H1 (cell line): ENCODE results near the gene ZBTB4. TPM values are rescaled to one million over a fixed set of nuclear protein-coding genes. Genes with fewer than 3 reads are reported as not detected.

Experiments used
- CTCF ChIA-PET: fragments of 300-600 bp; sonication (Branson Sonifier 250); formaldehyde crosslinking; loops from one replicate; lab custom pipeline; 2021; ENCODE audit not compliant: partially characterized antibody; lab: Charles Lee
- POLR2A ChIA-PET: fragments of 300-600 bp; sonication (Branson Sonifier 250); formaldehyde crosslinking; loops from one replicate; lab custom pipeline; 2021; ENCODE audit warnings: inconsistent platforms; ENCODE audit not compliant: partially characterized antibody; lab: Charles Lee
- DNase-seq, 2 experiments: peaks; one replicate each; pipeline versions ENCODE4 v3.0.0 to v3.0.0-alpha.2; 2010 to 2022; ENCODE audit warnings: low spot score in 2 of 2, low read depth in 1 of 2, mixed read lengths in 1 of 2
- FAIRE-seq: peaks from 2 replicates; lab custom pipeline; 2011; peaks lifted over from hg19 to GRCh38; lab: Jason Lieb, UNC
- H2AFZ ChIP-seq: 2 replicates; pipeline ENCODE4 v1.8.1; 2012; ENCODE audit warnings: low read length, inconsistent platforms
- H2AK5ac ChIP-seq: 2 replicates; pipeline ENCODE4 v1.6.1; 2013; ENCODE audit warnings: low read depth, low read length
- H2BK120ac ChIP-seq: replicated peaks from 2 replicates; pipeline ENCODE3; 2013; ENCODE audit warnings: low read depth, low read length, inconsistent platforms
- H2BK12ac ChIP-seq: 2 replicates; pipeline ENCODE4 v1.6.1; 2013; ENCODE audit warnings: low read depth, low read length
- H2BK15ac ChIP-seq: 2 replicates; pipeline ENCODE4 v1.6.1; 2013; ENCODE audit warnings: low read length
- H2BK20ac ChIP-seq: 2 replicates; pipeline ENCODE4 v1.6.1; 2013; ENCODE audit warnings: low read length
- H2BK5ac ChIP-seq: 2 replicates; pipeline ENCODE4 v1.6.1; 2013; ENCODE audit warnings: low read depth, low read length
- H3K14ac ChIP-seq: 2 replicates; pipeline ENCODE4 v1.6.1; 2013; ENCODE audit warnings: inconsistent platforms; ENCODE audit not compliant: insufficient read length
- H3K18ac ChIP-seq: 2 replicates; pipeline ENCODE4 v1.6.1; 2013; ENCODE audit warnings: low read length; ENCODE audit errors: extremely low read depth
- H3K23ac ChIP-seq: 2 replicates; pipeline ENCODE4 v1.6.1; 2013; ENCODE audit warnings: inconsistent platforms; ENCODE audit not compliant: insufficient read length
- H3K23me2 ChIP-seq: 2 replicates; pipeline ENCODE4 v1.6.1; 2013; ENCODE audit warnings: low read depth, low read length
- H3K27ac ChIP-seq: 2 replicates; pipeline ENCODE4 v1.6.1; 2011; ENCODE audit warnings: low read depth, low read length, inconsistent platforms
- H3K27me3 ChIP-seq, 4 experiments: replicated peaks in 1 of 4; 1 replicate in 1 of 4; 2 replicates in 3 of 4; pipeline versions ENCODE4 v1.6.1 to v1.8.1; 2011 to 2013; ENCODE audit warnings: low read length in 3 of 4, mild to moderate bottlenecking in 3 of 4, inconsistent platforms in 2 of 4, mixed read lengths in 2 of 4, moderate library complexity in 1 of 4; ENCODE audit not compliant: control insufficient read depth in 3 of 4, insufficient read depth in 3 of 4; ENCODE audit errors: extremely low read depth in 1 of 4
- H3K36me3 ChIP-seq, 4 experiments: 2 replicates each; pipeline versions ENCODE4 v1.6.1 to v1.8.1; 2011 to 2013; ENCODE audit warnings: mild to moderate bottlenecking in 4 of 4, low read length in 3 of 4, moderate library complexity in 2 of 4, control low read depth in 1 of 4, inconsistent platforms in 1 of 4; ENCODE audit not compliant: insufficient read depth in 4 of 4, control insufficient read depth in 2 of 4
- H3K4ac ChIP-seq: replicated peaks from 2 replicates; pipeline ENCODE3; 2013; ENCODE audit warnings: low read length, low read depth, mixed read lengths, inconsistent platforms; ENCODE audit not compliant: insufficient read length
- H3K4me1 ChIP-seq, 4 experiments: replicated peaks in 1 of 4; 1 replicate in 1 of 4; 2 replicates in 3 of 4; pipeline versions ENCODE4 v1.6.1 to v1.8.1; 2011 to 2013; ENCODE audit warnings: low read length in 3 of 4, inconsistent platforms in 2 of 4, mixed read lengths in 1 of 4; ENCODE audit not compliant: insufficient read depth in 4 of 4, control insufficient read depth in 3 of 4
- H3K4me2 ChIP-seq, 2 experiments: 2 replicates each; pipeline versions ENCODE4 v1.6.1 to v1.8.1; 2011 to 2013; ENCODE audit warnings: low read depth in 2 of 2, low read length in 2 of 2, control low read depth in 1 of 2, inconsistent platforms in 1 of 2, mild to moderate bottlenecking in 1 of 2; ENCODE audit not compliant: insufficient read depth in 1 of 2
- H3K4me3 ChIP-seq, 4 experiments: fragments of 200-600, 300-600 bp in 1 of 4; sonication (generic), shearing (Covaris generic), sonication (Bioruptor Twin) in 1 of 4; 2 replicates each; pipeline versions ENCODE4 v1.5.1 to v1.8.1; 2011 to 2016; ENCODE audit warnings: low read length in 4 of 4, low read depth in 3 of 4, control low read depth in 2 of 4, inconsistent platforms in 2 of 4, mild to moderate bottlenecking in 2 of 4, mixed read lengths in 1 of 4, moderate library complexity in 1 of 4; ENCODE audit not compliant: insufficient read depth in 2 of 4; ENCODE audit errors: extremely low read depth in 1 of 4
- H3K56ac ChIP-seq: replicated peaks from 2 replicates; pipeline ENCODE3; 2013; ENCODE audit warnings: low read depth, mild to moderate bottlenecking, mixed read lengths, low read length, inconsistent platforms; ENCODE audit not compliant: insufficient read length
- H3K79me1 ChIP-seq: 2 replicates; pipeline ENCODE4 v1.6.1; 2013; ENCODE audit warnings: low read depth, low read length, control low read depth
- H3K79me2 ChIP-seq, 2 experiments: 2 replicates each; pipeline versions ENCODE4 v1.6.1 to v1.8.1; 2012 to 2013; ENCODE audit warnings: low read length in 2 of 2, mild to moderate bottlenecking in 2 of 2, inconsistent platforms in 1 of 2; ENCODE audit not compliant: insufficient read depth in 2 of 2, control insufficient read depth in 1 of 2
- H3K9ac ChIP-seq, 4 experiments: replicated peaks in 1 of 4; 1 replicate in 1 of 4; 2 replicates in 3 of 4; pipeline versions ENCODE4 v1.6.1 to v1.8.1; 2011 to 2013; ENCODE audit warnings: low read depth in 3 of 4, low read length in 3 of 4, control low read depth in 2 of 4, mild to moderate bottlenecking in 2 of 4, moderate library complexity in 2 of 4, inconsistent platforms in 1 of 4; ENCODE audit errors: extremely low read depth in 1 of 4
- H3K9me3 ChIP-seq, 2 experiments: 2 replicates each; pipeline versions ENCODE4 v1.6.1 to v1.8.1; 2012 to 2013; ENCODE audit warnings: mild to moderate bottlenecking in 2 of 2, moderate library complexity in 2 of 2, control low read depth in 1 of 2, inconsistent platforms in 1 of 2, low read depth in 1 of 2, low read length in 1 of 2, mixed read lengths in 1 of 2; ENCODE audit not compliant: insufficient read depth in 2 of 2
- H4K20me1 ChIP-seq, 2 experiments: replicated peaks in 1 of 2; 2 replicates each; pipeline versions ENCODE3 to v1.8.1; 2011 to 2013; ENCODE audit warnings: inconsistent platforms in 2 of 2, low read length in 2 of 2, mild to moderate bottlenecking in 1 of 2; ENCODE audit not compliant: insufficient read depth in 2 of 2, control insufficient read depth in 1 of 2
- H4K5ac ChIP-seq: 2 replicates; pipeline ENCODE4 v1.6.1; 2013; ENCODE audit warnings: low read length, low read depth, mixed read lengths, inconsistent platforms; ENCODE audit not compliant: insufficient read length
- H4K8ac ChIP-seq: 2 replicates; pipeline ENCODE4 v1.8.0; 2013; ENCODE audit warnings: mild to moderate bottlenecking, moderate library complexity, low read length, inconsistent platforms; ENCODE audit not compliant: insufficient read depth; ENCODE audit errors: extremely low read depth
- H4K91ac ChIP-seq: replicated peaks from 2 replicates; pipeline ENCODE3; 2013; ENCODE audit warnings: low read length, mixed read lengths, inconsistent platforms; ENCODE audit not compliant: insufficient read length
- RNF2 ChIP-seq: fragments of 200-900, 300-1000 bp; sonication (generic); IDR thresholded peaks from 2 replicates; pipeline ENCODE4 v1.7.1; 2016; ENCODE audit warnings: borderline replicate concordance, low read depth, mild to moderate bottlenecking, antibody characterized with exemption, low read length; ENCODE audit not compliant: poor library complexity, severe bottlenecking; ENCODE audit errors: missing control alignments
- TEAD4 ChIP-seq: IDR thresholded peaks from 2 replicates; pipeline ENCODE4 v1.6.1; 2012; ENCODE audit warnings: low read depth, low read length, inconsistent platforms, mixed read lengths
- YY1 ChIP-seq: IDR thresholded peaks from 2 replicates; pipeline ENCODE4 v1.6.1; 2011; ENCODE audit warnings: low read depth, mild to moderate bottlenecking, low read length
- WGBS, 2 experiments: shearing (Covaris generic) in 1 of 2; methylation state at CpG; one replicate each; pipeline versions ENCODE4 v1.1.6 to v1.1.7; 2013 to 2015; ENCODE audit warnings: low lambda C conversion rate in 2 of 2, mixed read lengths in 2 of 2, inconsistent platforms in 1 of 2, low coverage in 1 of 2, missing lambda C conversion rate in 1 of 2; ENCODE audit not compliant: insufficient replicate concordance in 2 of 2, insufficient coverage in 1 of 2, insufficient read length in 1 of 2; ENCODE audit errors: extremely low coverage in 1 of 2, missing lambda C conversion rate in 1 of 2; 5-methylcytosine and 5-hydroxymethylcytosine counted together
- polyA plus RNA-seq, 7 experiments: library from polyadenylated mRNA; depleted of rRNA in 3 of 7; stranded (reverse) in 5 of 7; unstranded in 2 of 7; fragments of >200 nt in 5 of 7; fragments of 200-250 nt in 2 of 7; gene quantifications; 1 replicate in 5 of 7; 2 replicates in 1 of 7; 4 replicates in 1 of 7; pipeline versions ENCODE4 v1.2.1 to v1.2.3, GENCODE V29; 2011 to 2013; ENCODE audit warnings: missing spikeins in 2 of 7, mixed read lengths in 2 of 7
- total RNA-seq: library from RNA; stranded (reverse); fragmentation: NEBNext Ultra II Directional; extraction: Animal tissue kit (Norgen Biotek cat#: 25700); gene quantifications from 2 replicates; pipeline ENCODE4 v1.2.1, GENCODE V29; 2021

Gene ZBTB4
- total and polyA plus RNA-seq, 2 of the 8 experiments (the other 6 are each of a cell fraction or from before 2014, with no cell fraction given), result 5.9 to 10.1 TPM

- no peaks in the 10 kb centered on the region; a peak in 1 of 4 replicates for H3K79me2 ChIP-seq
Measured at GRCh38 chr17:7466639-7467341, 12.6 kb downstream of the ZBTB4 start.

More at GRCh38 chr17:7466639-7467341, 12.6 kb downstream of the ZBTB4 start:
- no peak overlapping the region for H2BK12ac ChIP-seq
- DNase-seq (no peak), FAIRE-seq (no peak)
- no peak overlapping the region for H2AFZ ChIP-seq
- H3K36me3 ChIP-seq, result peaks cover 0 to 3% (median under 1%) of the 10 kb centered on the region in 4 experiments; a peak in 3 of 8 replicates
- H2BK20ac ChIP-seq, result no peak overlapping the region
- peaks cover 2% of the 10 kb centered on the region for H3K79me1 ChIP-seq
- no peak overlapping the region for H4K91ac ChIP-seq
- H4K8ac ChIP-seq, result peak overlapping the region; percentile 57; the same call in 1 of the 2 replicates
- H3K18ac ChIP-seq, result no peak overlapping the region
- H4K20me1 ChIP-seq, result peaks cover 0 to 1% of the 10 kb centered on the region in 2 experiments
- H4K5ac ChIP-seq, result no peak overlapping the region
- TF ChIP-seq YY1, result peak; percentile 83
- no peak for TF ChIP-seq TEAD4
- TF ChIP-seq RNF2, result no peak
- H2AK5ac ChIP-seq, result no peak overlapping the region
- H3K23me2 ChIP-seq, result no peaks in the 10 kb centered on the region
- H3K9ac ChIP-seq, result no peak overlapping the region
- H3K27ac ChIP-seq, result no peak overlapping the region
- no peak overlapping the region for H2BK120ac ChIP-seq
- H2BK5ac ChIP-seq, result no peak overlapping the region; the same call in 1 of the 2 replicates
- no peaks in the 10 kb centered on the region for H3K9me3 ChIP-seq
- H3K23ac ChIP-seq, result no peak overlapping the region
- H3K27me3 ChIP-seq, result no peaks in the 10 kb centered on the region
- no peak overlapping the region for H3K14ac ChIP-seq
- H3K4me1 ChIP-seq, result peaks cover 0 to 1% (median under 1%) of the 10 kb centered on the region in 4 experiments; a peak in 3 of 7 replicates
- H3K4ac ChIP-seq, result no peak overlapping the region
- H3K56ac ChIP-seq, result no peak overlapping the region
- ChIA-PET POLR2A (interaction anchor here (0.8 to 13.8 kb wide), 6 partner anchors 15 to 116 kb away, joined by 3 to 200 read pairs (median 4); partner anchors contain the start of genes POLR2A, SLC35G6, TMEM256 and ZBTB4), CTCF (interaction anchor here (1.0 to 1.6 kb wide), 7 partner anchors 9 to 92 kb away, joined by 3 to 8 read pairs (median 3); partner anchors contain the start of gene TNFSF13)
- no peak overlapping the region for H2BK15ac ChIP-seq
- no peak overlapping the region for H3K4me3 ChIP-seq
- 91% methylated on average over 16 of the region's 16 CpGs; no CpG with 5 or more reads in 1 of the 2 experiments for WGBS, 2 experiments
- no peak overlapping the region for H3K4me2 ChIP-seq
